Measurements from ENCODE around the gene PDE4DIP.
"Not testable (repeated sequence)": the region's sequence is repeated elsewhere in the genome, so short reads cannot be mapped to it uniquely, and the experiment has no call there.

DNA sequence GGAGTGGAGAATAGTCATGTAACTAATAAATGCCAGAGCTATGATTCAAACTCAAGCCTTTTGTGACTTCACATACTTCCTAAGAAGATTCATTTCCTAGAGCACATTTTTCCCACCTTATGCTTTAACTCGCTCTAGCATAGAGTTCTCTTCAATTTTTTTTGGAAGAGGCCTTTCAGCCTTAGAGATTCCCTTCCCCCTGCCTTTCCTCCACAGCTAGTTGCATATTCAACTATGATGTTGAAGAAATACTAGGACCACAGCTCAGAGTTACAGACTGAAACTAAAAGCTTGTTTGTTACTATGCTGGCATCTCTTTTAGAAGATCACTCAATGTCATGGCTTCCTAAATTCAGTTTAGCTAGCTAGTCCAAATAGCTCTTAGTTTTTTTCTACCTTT, 131.2 kb downstream of the PDE4DIP start:
- TF ChIP-seq CTCF (conservative IDR thresholded peaks at IDR 0.05 in 1 of 2, IDR thresholded peaks at IDR 0.05 in 1 of 2; ENCODE audit: extremely low read depth in 1 of 2, insufficient read depth in 1 of 2, low read depth in 1 of 2, low read length in 2 of 2); EZH2 (IDR thresholded peaks at IDR 0.05; ENCODE audit: borderline replicate concordance, low read length): not testable (repeated sequence)
